T-helper 2 cell treated with Interferon-gamma antibody and Interleukin-4, amounts not matched to agents 5 μg/mL and 100 μg/mL, for 36 hours (primary cell): Measurements from ENCODE around the gene CGB1.
A peak's percentile ranks its signal among the peaks of the same experiment; 100 is the strongest.
"Not testable (repeated sequence)": the region's sequence is repeated elsewhere in the genome, so short reads cannot be mapped to it uniquely, and the experiment has no call there.

Experiments
- DNase-seq: peaks from one replicate; pipeline ENCODE4 v3.0.0; 2021; ENCODE audit warnings: low spot score
- H3K27ac Mint-ChIP-seq: one replicate; pipeline ENCODE4 v1.8.0; 2021; ENCODE audit warnings: mild to moderate bottlenecking, mixed read lengths
- H3K27me3 Mint-ChIP-seq: one replicate; pipeline ENCODE4 v1.8.0; 2021; ENCODE audit warnings: low read depth, mixed read lengths
- H3K36me3 Mint-ChIP-seq: one replicate; pipeline ENCODE4 v1.8.0; 2021; ENCODE audit warnings: low read depth, mixed read lengths
- H3K4me1 Mint-ChIP-seq: one replicate; pipeline ENCODE4 v1.8.0; 2021; ENCODE audit warnings: low read depth, mixed read lengths
- H3K4me3 Mint-ChIP-seq: one replicate; pipeline ENCODE4 v1.8.0; 2022; ENCODE audit warnings: mild to moderate bottlenecking, moderate library complexity, mixed read lengths
- H3K9me3 Mint-ChIP-seq: one replicate; pipeline ENCODE4 v1.8.0; 2021; ENCODE audit warnings: mixed read lengths

Gene CGB1

DNA sequence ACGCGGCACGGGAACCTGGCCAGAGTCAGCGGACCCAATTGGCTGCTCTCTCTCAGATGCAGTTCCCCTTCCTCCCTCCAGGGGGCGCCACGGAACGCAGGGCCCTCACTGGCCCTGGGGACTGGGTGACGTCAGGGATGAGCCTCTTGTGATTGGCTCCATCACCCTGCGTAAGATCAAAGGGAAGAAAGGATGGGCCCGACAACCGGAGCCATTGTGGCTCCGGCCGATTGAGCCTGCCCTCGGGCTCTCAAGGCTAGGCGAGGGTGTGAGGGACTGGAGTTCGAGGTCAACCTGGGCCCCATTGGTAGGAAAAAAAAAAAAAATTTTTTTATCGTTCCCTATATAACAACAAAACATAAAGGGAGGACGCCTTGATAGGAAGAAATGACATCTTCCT, at the start of gene CGB1:
Gene CGB1 (minus strand): TSS at position 81 of the 400 bp plus-strand sequence. CDS start 184 bp downstream, outside the sequence.
- not testable (repeated sequence) for H3K27ac Mint-ChIP-seq, H3K4me3 Mint-ChIP-seq, H3K27me3 Mint-ChIP-seq, H3K9me3 Mint-ChIP-seq, H3K4me1 Mint-ChIP-seq, H3K36me3 Mint-ChIP-seq
- DNase-seq, result peak; percentile 47

DNA sequence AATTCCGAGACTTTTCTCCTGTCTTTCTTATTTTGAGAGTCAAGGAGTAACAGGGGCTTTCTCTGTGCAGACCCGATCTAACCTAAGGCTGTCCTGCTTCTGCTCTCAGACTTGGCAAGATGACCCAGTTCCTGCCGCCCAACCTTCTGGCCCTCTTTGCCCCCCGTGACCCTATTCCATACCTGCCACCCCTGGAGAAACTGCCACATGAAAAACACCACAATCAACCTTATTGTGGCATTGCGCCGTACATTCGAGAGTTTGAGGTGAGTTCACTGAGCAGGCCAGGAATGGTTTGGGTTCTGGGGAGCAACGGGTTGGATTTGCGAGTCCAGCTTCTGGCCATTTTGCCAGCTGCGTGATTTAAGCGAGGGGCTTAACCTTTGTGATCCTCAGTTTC, 49.6 kb upstream of the CGB1 start:
- H3K36me3 Mint-ChIP-seq, result peaks cover 32% of the 10 kb centered on the region
- DNase-seq, result no peak
- peak overlapping the region; percentile 88 for H3K27ac Mint-ChIP-seq
- H3K4me1 Mint-ChIP-seq, result peaks cover 26% of the 10 kb centered on the region
- H3K27me3 Mint-ChIP-seq, result peaks cover 2% of the 10 kb centered on the region
- H3K4me3 Mint-ChIP-seq, result peak overlapping the region; percentile 97
- H3K9me3 Mint-ChIP-seq, result no peaks in the 10 kb centered on the region

DNA sequence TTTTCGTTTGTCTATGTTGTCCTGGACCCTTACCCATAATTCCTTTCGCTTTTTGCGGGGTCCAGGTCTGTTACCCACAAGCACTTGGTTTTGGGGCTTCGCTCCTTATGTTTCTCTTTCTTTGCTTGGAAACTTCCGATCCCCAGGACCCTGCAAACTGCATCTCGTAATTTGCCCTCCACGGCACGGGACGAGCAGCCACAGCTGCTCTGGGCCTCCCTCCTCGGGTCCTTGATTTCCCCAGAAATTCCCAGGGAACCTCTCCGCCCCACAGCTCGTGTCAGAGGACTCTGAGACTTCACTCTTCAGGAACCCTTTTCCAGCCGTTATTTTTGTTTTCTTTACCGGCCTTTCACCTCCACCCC, 49.2 kb upstream of the CGB1 start:
- Mint-ChIP-seq H3K9me3 (no peaks in the 10 kb centered on the region), H3K36me3 (peaks cover 30% of the 10 kb centered on the region), H3K4me1 (peaks cover 25% of the 10 kb centered on the region)

GRCh38 chr19:49085020-49085867, 48.5 kb upstream of the CGB1 start, which contains the start of gene SNRNP70:
Gene SNRNP70 (plus strand): TSS chr19:49085451. CDS start chr19:49086415, 964 bp downstream.
- peak; percentile 100 for DNase-seq
- peaks cover 25% of the 10 kb centered on the region for H3K36me3 Mint-ChIP-seq
- peak within 1 kb of the TSS; percentile 88 for H3K27ac Mint-ChIP-seq
- peak within 1 kb of the TSS; percentile 97 for H3K4me3 Mint-ChIP-seq
- no peaks in the 10 kb centered on the region for H3K9me3 Mint-ChIP-seq
- peaks cover 2% of the 10 kb centered on the region for H3K27me3 Mint-ChIP-seq
- H3K4me1 Mint-ChIP-seq, result peaks cover 23% of the 10 kb centered on the region

More for the DNA sequence above, 49.2 kb upstream of the CGB1 start:
- Mint-ChIP-seq H3K27me3 (peaks cover 2% of the 10 kb centered on the region), H3K4me3 (peak overlapping the region; percentile 97), H3K27ac (peak overlapping the region; percentile 88)
- DNase-seq, result no peak

GRCh38 chr19:49084206-49085019, 47.7 kb upstream of the CGB1 start:
- no peaks in the 10 kb centered on the region for H3K9me3 Mint-ChIP-seq
- DNase-seq, result no peak

DNA sequence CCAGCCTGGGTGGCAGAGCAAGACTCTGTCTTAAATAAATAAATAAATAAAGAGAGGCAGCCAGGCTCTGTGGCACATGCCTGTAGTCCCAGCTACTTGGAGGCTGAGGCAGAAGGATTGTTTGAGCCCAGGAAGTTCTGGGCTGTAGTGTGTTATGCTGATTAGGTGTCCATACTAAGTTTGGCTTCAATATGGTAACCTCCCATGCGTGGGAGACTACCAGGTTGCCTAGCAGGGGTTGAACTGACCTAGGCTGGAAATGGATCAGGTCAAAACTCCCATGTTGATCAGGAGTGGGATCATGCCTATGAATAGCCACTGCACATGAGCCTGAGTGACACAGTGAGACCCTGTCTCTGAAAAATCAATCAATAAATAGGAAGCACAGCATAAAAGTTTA, 44.6 kb upstream of the CGB1 start:
- Mint-ChIP-seq H3K4me1 (peaks cover 6% of the 10 kb centered on the region), H3K36me3 (peaks cover 5% of the 10 kb centered on the region), H3K9me3 (no peaks in the 10 kb centered on the region), H3K27ac (no peak overlapping the region), H3K27me3 (peaks cover 2% of the 10 kb centered on the region), H3K4me3 (no peak overlapping the region)
- no peak for DNase-seq

More at GRCh38 chr19:49084206-49085019, 47.7 kb upstream of the CGB1 start:
- Mint-ChIP-seq H3K4me3 (peak overlapping the region; percentile 97), H3K27ac (peak overlapping the region; percentile 88), H3K27me3 (peaks cover 2% of the 10 kb centered on the region), H3K36me3 (peaks cover 20% of the 10 kb centered on the region), H3K4me1 (peaks cover 21% of the 10 kb centered on the region)

GRCh38 chr19:49080392-49080791, 43.7 kb upstream of the CGB1 start:
- H3K27me3 Mint-ChIP-seq, result peaks cover 2% of the 10 kb centered on the region
- H3K36me3 Mint-ChIP-seq, result no peaks in the 10 kb centered on the region

GRCh38 chr19:49074869-49075268, 38.2 kb upstream of the CGB1 start:
- H3K36me3 Mint-ChIP-seq, H3K4me3 Mint-ChIP-seq, H3K4me1 Mint-ChIP-seq, H3K9me3 Mint-ChIP-seq, H3K27ac Mint-ChIP-seq: not testable (repeated sequence)
- peak; percentile 15 for DNase-seq
- H3K27me3 Mint-ChIP-seq, result peaks cover 35% of the 10 kb centered on the region

More at GRCh38 chr19:49080392-49080791, 43.7 kb upstream of the CGB1 start:
- DNase-seq, result no peak
- H3K9me3 Mint-ChIP-seq, result no peaks in the 10 kb centered on the region
- H3K4me3 Mint-ChIP-seq, result no peak overlapping the region
- peaks cover 3% of the 10 kb centered on the region for H3K4me1 Mint-ChIP-seq
- no peak overlapping the region for H3K27ac Mint-ChIP-seq

DNA sequence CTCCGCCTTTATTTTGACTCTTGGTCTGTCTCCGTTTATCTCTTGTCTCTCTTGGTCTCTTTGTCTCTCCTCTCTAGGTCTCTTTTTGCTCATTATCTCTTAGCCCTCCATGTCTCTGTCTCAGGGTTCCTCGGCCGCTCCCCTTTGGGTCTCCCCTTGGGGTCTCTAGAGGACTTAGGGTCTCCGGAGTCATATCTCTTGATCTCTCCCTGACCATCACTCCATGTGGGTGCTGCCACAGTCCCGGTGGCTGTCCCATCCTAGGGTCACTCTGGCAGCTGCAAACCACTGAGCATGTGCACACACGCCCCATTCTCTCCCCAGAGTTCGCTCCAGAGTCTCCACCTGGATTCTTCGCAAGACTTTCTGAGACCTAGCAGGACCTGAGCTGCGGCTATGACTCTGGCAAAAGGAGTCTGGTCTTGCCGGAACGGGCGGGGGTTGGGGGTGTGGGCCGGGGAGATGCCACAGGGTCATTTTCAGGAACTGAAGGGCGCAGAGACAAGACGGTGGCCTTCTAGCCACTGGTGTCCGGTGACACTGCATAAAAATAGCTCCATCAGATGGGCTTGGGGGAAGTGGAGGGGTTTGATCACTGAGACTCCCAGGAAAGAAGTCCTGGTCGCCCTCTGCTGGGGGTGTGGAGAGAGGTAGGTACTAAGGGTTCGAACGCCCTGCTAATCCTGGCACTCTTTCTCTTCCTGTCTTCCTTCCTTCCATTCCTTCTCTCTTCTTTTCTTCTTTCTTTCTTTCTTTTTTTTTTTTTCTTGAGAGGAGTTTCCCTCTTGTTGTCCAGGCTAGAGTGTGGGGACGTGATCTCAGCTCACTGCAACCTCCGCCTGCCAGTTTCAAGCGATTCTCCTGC, 37.1 kb upstream of the CGB1 start:
- Mint-ChIP-seq H3K27ac (no peak overlapping the region), H3K27me3 (peaks cover 44% of the 10 kb centered on the region), H3K9me3 (no peaks in the 10 kb centered on the region), H3K36me3 (no peaks in the 10 kb centered on the region), H3K4me3 (no peak overlapping the region), H3K4me1 (no peaks in the 10 kb centered on the region)
- DNase-seq, result no peak

GRCh38 chr19:49071860-49072547, 35.3 kb upstream of the CGB1 start:
- Mint-ChIP-seq H3K27ac (no peak overlapping the region), H3K27me3 (peaks cover 54% of the 10 kb centered on the region), H3K36me3 (no peaks in the 10 kb centered on the region), H3K9me3 (no peaks in the 10 kb centered on the region), H3K4me1 (no peaks in the 10 kb centered on the region), H3K4me3 (no peak overlapping the region)
- DNase-seq, result no peak

GRCh38 chr19:49070416-49070815, 33.7 kb upstream of the CGB1 start:
- Mint-ChIP-seq H3K4me3 (no peak overlapping the region), H3K9me3 (no peaks in the 10 kb centered on the region), H3K27ac (no peak overlapping the region), H3K27me3 (peaks cover 69% of the 10 kb centered on the region), H3K36me3 (no peaks in the 10 kb centered on the region), H3K4me1 (no peaks in the 10 kb centered on the region)
- DNase-seq, result no peak

GRCh38 chr19:49069026-49069425, 32.3 kb upstream of the CGB1 start:
- Mint-ChIP-seq H3K9me3 (no peaks in the 10 kb centered on the region), H3K4me1 (no peaks in the 10 kb centered on the region), H3K27me3 (peaks cover 73% of the 10 kb centered on the region), H3K36me3 (no peaks in the 10 kb centered on the region), H3K4me3 (no peak overlapping the region), H3K27ac (no peak overlapping the region)
- no peak for DNase-seq

DNA sequence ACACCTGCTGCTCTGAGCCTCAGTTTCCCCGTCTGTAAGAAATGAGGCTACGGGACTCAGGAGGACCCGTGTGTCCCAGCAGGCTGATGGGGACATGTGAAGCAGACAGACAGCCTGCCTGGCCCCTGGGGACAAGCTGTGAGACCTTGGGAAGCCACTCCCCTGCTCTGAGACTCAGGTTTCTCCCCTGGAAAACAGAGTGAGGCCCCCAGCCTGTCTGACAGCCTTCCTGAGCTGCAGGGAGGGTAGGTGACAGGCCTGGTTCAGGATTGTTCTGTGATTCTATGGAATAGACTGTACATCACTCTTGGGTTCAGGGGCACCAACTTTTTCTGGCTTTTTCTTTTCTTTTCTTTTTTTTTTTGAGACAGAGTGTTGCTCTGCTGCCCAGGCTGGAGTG, 30.9 kb upstream of the CGB1 start:
- no peak for DNase-seq
- Mint-ChIP-seq H3K36me3 (no peaks in the 10 kb centered on the region), H3K4me1 (no peaks in the 10 kb centered on the region), H3K27ac (no peak overlapping the region), H3K9me3 (no peaks in the 10 kb centered on the region), H3K4me3 (no peak overlapping the region), H3K27me3 (peaks cover 68% of the 10 kb centered on the region)
